HepG2 (cell line): ENCODE measurements around the gene PRRT1. TPM values are rescaled to one million over a fixed set of nuclear protein-coding genes. Genes with fewer than 3 reads are reported as not detected.

Source experiments
- ELF3 ChIP-seq: IDR thresholded peaks from 2 replicates; pipeline ENCODE4 v1.6.1; 2016; ENCODE audit warnings: missing genetic modification reagents, missing compliant biosample characterization
- KAT2B ChIP-seq: fragments of 150-350 bp; IDR thresholded peaks from 2 replicates; pipeline ENCODE4 v1.6.1; 2014; ENCODE audit warnings: low read depth, low read length, borderline replicate concordance
- KLF11 ChIP-seq: IDR thresholded peaks from 2 replicates; pipeline ENCODE4 v1.6.1; 2016; ENCODE audit warnings: missing compliant biosample characterization
- MEIS2 ChIP-seq: sonication (generic); formaldehyde crosslinking; IDR thresholded peaks from 2 replicates; pipeline ENCODE4 v1.9.0; 2021; ENCODE audit warnings: mild to moderate bottlenecking, missing genetic modification reagents
- MXI1 ChIP-seq: IDR thresholded peaks from 3 replicates; pipeline ENCODE4 v1.6.1; 2012; ENCODE audit warnings: low read depth, low read length, inconsistent platforms, borderline replicate concordance
- SIX4 ChIP-seq: sonication (generic); formaldehyde crosslinking; IDR thresholded peaks from 2 replicates; pipeline ENCODE4 v1.4.0; 2020; ENCODE audit warnings: missing genetic modification reagents
- SNAI1 ChIP-seq: sonication (generic); formaldehyde crosslinking; IDR thresholded peaks from 2 replicates; pipeline ENCODE4 v1.5.0; 2020; ENCODE audit warnings: mild to moderate bottlenecking, missing genetic modification reagents, borderline replicate concordance
- SSRP1 ChIP-seq: IDR thresholded peaks from 2 replicates; pipeline ENCODE4 v1.6.1; 2016; ENCODE audit warnings: control low read depth
- ZNF451 ChIP-seq: sonication (generic); formaldehyde crosslinking; IDR thresholded peaks from 2 replicates; pipeline ENCODE4 v1.5.0; 2020; ENCODE audit warnings: mild to moderate bottlenecking, missing genetic modification reagents
- ZNF749 ChIP-seq: sonication (generic); formaldehyde crosslinking; IDR thresholded peaks from 2 replicates; pipeline ENCODE4 v1.8.0; 2022; ENCODE audit warnings: mild to moderate bottlenecking, missing genetic modification reagents, moderate library complexity, borderline replicate concordance
- ZZZ3 ChIP-seq: sonication (generic); formaldehyde crosslinking; IDR thresholded peaks from 2 replicates; pipeline ENCODE4 v1.4.0; 2020; ENCODE audit warnings: missing genetic modification reagents, mild to moderate bottlenecking, borderline replicate concordance
- polyA plus RNA-seq, 8 experiments: library from polyadenylated mRNA; depleted of rRNA in 3 of 8; stranded (reverse) in 7 of 8; unstranded in 1 of 8; fragments of >200 nt; fragmentation: Illumina TruSeq in 4 of 8; extraction: Trizol in 4 of 8; gene quantifications; 2 replicates each; pipeline versions ENCODE4 v1.2.1 to v1.2.3, GENCODE V29; 2011 to 2016; ENCODE audit warnings: low read depth in 4 of 8, missing spikeins in 1 of 8, mixed read lengths in 1 of 8; ENCODE audit not compliant: insufficient read depth in 1 of 8
- total RNA-seq, 5 experiments: library from RNA; depleted of rRNA; stranded (reverse); fragments of >200 nt; fragmentation: Illumina TruSeq; extraction: Trizol; gene quantifications; 2 replicates each; pipeline ENCODE4 v1.2.3, GENCODE V29; 2016; ENCODE audit warnings: low read depth in 1 of 5
- TF ChIP-seq, protein P1 (sequence below), 2 experiments: sonication (generic) in 1 of 2; formaldehyde crosslinking in 1 of 2; IDR thresholded peaks; 2 replicates each; pipeline versions ENCODE4 v1.4.0 to v1.6.1; 2016 to 2020; ENCODE audit warnings: borderline replicate concordance in 1 of 2, low read depth in 1 of 2, mild to moderate bottlenecking in 1 of 2, missing genetic modification reagents in 1 of 2
- TF ChIP-seq, protein P2 (sequence below): IDR thresholded peaks from 2 replicates; pipeline ENCODE4 v1.6.1; 2016
- TF ChIP-seq, protein P3 (sequence below): sonication (generic); formaldehyde crosslinking; IDR thresholded peaks from 2 replicates; pipeline ENCODE4 v1.4.0; 2020; ENCODE audit warnings: missing genetic modification reagents
- TF ChIP-seq, protein P4 (sequence below): sonication (generic); formaldehyde crosslinking; conservative IDR thresholded peaks from 2 replicates; pipeline ENCODE4 v1.8.0; 2022; ENCODE audit warnings: missing genetic modification reagents
- TF ChIP-seq, protein P5 (sequence below): sonication (generic); formaldehyde crosslinking; IDR thresholded peaks from 2 replicates; pipeline ENCODE4 v1.4.0; 2020; ENCODE audit warnings: missing genetic modification reagents

The PRRT1 gene
- total and polyA plus RNA-seq, 2 of the 13 experiments (the other 11 are each of a cell fraction or from before 2014, with no cell fraction given) = 0.64 to 1.4 TPM

DNA sequence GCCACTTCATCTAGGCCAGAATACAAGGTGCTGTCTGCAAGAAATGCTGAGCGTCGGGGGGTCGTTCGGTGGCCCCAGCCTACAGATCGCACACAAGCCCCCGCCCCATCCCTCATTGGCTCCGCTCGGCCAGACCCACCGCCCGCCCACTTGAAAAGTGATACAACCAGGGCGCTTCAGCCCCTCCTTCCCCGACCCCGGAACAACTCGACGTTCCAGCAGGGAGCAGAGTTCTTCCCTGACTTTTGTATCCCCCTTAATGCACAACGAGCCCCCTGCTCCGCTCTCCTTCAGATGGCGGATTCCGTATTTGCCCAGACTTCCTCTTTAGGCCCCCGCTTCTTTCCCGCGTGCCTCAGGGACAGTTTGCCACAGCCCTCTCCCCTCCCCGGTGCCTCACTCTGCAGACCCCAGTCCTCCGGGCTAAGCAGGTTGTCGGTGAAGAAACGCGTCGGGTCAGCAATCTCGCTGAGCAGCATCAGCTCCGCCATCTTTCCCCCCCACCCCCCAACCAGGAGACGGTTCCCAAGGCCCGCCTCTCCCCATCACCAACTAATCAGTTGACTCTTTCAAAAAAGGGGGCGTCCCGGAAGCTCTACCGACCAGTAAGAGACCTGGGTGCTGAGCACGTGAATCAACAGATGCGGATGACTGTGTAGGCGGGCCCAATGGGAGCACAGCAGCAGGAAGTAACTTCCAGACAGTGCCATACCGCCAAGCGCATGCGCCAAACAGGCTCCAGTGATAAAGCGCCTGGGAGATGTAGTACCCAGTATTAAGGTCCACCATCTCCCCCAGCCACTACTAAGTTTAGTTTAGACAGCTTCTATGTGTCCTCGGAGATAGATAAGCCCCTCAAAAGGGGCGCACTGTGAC lies 23.8 kb downstream of the PRRT1 start, which contains the start of gene ATF6B (continued):
- TF ChIP-seq, protein P1, sequence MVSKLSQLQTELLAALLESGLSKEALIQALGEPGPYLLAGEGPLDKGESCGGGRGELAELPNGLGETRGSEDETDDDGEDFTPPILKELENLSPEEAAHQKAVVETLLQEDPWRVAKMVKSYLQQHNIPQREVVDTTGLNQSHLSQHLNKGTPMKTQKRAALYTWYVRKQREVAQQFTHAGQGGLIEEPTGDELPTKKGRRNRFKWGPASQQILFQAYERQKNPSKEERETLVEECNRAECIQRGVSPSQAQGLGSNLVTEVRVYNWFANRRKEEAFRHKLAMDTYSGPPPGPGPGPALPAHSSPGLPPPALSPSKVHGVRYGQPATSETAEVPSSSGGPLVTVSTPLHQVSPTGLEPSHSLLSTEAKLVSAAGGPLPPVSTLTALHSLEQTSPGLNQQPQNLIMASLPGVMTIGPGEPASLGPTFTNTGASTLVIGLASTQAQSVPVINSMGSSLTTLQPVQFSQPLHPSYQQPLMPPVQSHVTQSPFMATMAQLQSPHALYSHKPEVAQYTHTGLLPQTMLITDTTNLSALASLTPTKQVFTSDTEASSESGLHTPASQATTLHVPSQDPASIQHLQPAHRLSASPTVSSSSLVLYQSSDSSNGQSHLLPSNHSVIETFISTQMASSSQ (IDR thresholded peaks at IDR 0.05; ENCODE audit: low read depth) = 0 out of 2 replicates have a peak, but pooled peaks have one; percentile 50
- TF ChIP-seq, protein P1 (CRISPR knock-in tag; IDR thresholded peaks at IDR 0.05; ENCODE audit: borderline replicate concordance) = peak; percentile 57; the same call in 1 of the 2 replicates
- TF ChIP-seq, protein P2, sequence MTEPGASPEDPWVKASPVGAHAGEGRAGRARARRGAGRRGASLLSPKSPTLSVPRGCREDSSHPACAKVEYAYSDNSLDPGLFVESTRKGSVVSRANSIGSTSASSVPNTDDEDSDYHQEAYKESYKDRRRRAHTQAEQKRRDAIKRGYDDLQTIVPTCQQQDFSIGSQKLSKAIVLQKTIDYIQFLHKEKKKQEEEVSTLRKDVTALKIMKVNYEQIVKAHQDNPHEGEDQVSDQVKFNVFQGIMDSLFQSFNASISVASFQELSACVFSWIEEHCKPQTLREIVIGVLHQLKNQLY (CRISPR knock-in tag) = 0 out of 2 replicates have a peak, but pooled peaks have one; percentile 22
- TF ChIP-seq SSRP1 (CRISPR knock-in tag) (0 out of 2 replicates have a peak, but pooled peaks have one; percentile 41), MXI1 (peak; percentile 73; the same call in 1 of the 3 replicates), ZNF451 (CRISPR knock-in tag) (0 out of 2 replicates have a peak, but pooled peaks have one; percentile 59), ZNF749 (CRISPR knock-in tag) (0 out of 2 replicates have a peak, but pooled peaks have one; percentile 59), KLF11 (CRISPR knock-in tag) (peak; percentile 63), MEIS2 (0 out of 2 replicates have a peak, but pooled peaks have one; percentile 26), ELF3 (peak; percentile 82), SNAI1 (CRISPR knock-in tag) (0 out of 2 replicates have a peak, but pooled peaks have one; percentile 94), SIX4 (CRISPR knock-in tag) (peak; percentile 38; the same call in 1 of the 2 replicates), ZZZ3 (CRISPR knock-in tag) (no peak), KAT2B (no peak)
- TF ChIP-seq, protein P3, sequence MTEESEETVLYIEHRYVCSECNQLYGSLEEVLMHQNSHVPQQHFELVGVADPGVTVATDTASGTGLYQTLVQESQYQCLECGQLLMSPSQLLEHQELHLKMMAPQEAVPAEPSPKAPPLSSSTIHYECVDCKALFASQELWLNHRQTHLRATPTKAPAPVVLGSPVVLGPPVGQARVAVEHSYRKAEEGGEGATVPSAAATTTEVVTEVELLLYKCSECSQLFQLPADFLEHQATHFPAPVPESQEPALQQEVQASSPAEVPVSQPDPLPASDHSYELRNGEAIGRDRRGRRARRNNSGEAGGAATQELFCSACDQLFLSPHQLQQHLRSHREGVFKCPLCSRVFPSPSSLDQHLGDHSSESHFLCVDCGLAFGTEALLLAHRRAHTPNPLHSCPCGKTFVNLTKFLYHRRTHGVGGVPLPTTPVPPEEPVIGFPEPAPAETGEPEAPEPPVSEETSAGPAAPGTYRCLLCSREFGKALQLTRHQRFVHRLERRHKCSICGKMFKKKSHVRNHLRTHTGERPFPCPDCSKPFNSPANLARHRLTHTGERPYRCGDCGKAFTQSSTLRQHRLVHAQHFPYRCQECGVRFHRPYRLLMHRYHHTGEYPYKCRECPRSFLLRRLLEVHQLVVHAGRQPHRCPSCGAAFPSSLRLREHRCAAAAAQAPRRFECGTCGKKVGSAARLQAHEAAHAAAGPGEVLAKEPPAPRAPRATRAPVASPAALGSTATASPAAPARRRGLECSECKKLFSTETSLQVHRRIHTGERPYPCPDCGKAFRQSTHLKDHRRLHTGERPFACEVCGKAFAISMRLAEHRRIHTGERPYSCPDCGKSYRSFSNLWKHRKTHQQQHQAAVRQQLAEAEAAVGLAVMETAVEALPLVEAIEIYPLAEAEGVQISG (CRISPR knock-in tag) = 0 out of 2 replicates have a peak, but pooled peaks have one; percentile 25
- TF ChIP-seq, protein P4, sequence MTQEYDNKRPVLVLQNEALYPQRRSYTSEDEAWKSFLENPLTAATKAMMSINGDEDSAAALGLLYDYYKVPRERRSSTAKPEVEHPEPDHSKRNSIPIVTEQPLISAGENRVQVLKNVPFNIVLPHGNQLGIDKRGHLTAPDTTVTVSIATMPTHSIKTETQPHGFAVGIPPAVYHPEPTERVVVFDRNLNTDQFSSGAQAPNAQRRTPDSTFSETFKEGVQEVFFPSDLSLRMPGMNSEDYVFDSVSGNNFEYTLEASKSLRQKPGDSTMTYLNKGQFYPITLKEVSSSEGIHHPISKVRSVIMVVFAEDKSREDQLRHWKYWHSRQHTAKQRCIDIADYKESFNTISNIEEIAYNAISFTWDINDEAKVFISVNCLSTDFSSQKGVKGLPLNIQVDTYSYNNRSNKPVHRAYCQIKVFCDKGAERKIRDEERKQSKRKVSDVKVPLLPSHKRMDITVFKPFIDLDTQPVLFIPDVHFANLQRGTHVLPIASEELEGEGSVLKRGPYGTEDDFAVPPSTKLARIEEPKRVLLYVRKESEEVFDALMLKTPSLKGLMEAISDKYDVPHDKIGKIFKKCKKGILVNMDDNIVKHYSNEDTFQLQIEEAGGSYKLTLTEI (CRISPR knock-in tag) = no peak
- TF ChIP-seq, protein P5, sequence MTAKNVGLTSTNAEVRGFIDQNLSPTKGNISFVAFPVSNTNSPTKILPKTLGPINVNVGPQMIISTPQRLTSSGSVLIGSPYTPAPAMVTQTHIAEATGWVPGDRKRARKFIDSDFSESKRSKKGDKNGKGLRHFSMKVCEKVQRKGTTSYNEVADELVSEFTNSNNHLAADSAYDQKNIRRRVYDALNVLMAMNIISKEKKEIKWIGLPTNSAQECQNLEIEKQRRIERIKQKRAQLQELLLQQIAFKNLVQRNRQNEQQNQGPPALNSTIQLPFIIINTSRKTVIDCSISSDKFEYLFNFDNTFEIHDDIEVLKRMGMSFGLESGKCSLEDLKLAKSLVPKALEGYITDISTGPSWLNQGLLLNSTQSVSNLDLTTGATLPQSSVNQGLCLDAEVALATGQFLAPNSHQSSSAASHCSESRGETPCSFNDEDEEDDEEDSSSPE = 0 out of 2 replicates have a peak, but pooled peaks have one; percentile 20
